ENCODE results near the gene ZNF333. TPM values are rescaled to one million over a fixed set of nuclear protein-coding genes. Genes with fewer than 3 reads are reported as not detected.

ZNF333 gene
- total and polyA plus RNA-seq, 4 experiments from 2014 or later, result 10.3 to 48.3 (median 29.2) TPM

- no peak for DNase-seq
- ChIA-PET POLR2A (ENCODE audit: partially characterized antibody) (interaction anchor here (1.4 kb wide), 1 partner anchor 11 kb away, joined by 4 read pairs; no protein-coding TSS in a partner anchor), CTCF (ENCODE audit: partially characterized antibody) (interaction anchor here (1.3 to 1.4 kb wide), 2 partner anchors 14 to 16 kb away, joined by 4 read pairs; partner anchors contain the start of gene ZNF333)
- Mint-ChIP-seq H3K36me3 (no peaks in the 10 kb centered on the region), H3K27me3 (peaks cover 12 to 15% of the 10 kb centered on the region in 2 donors), H3K4me3 (no peak within 1 kb of the TSS), H3K4me1 (peaks cover 0 to 24% (median 6%) of the 10 kb centered on the region in 4 donors), H3K27ac (peak within 1 kb of the TSS in 5 of 7 donors; percentile 29 to 86 (median 57)), H3K9me3 (peaks cover 0 to 12% (median 7%) of the 10 kb centered on the region in 8 donors)
- Histone ChIP-seq H3K9me3 (ENCODE audit: control insufficient read depth in 1 of 2, low read length in 2 of 2) (no peaks in the 10 kb centered on the region), H3K27me3 (ENCODE audit: insufficient read depth, low read length) (no peaks in the 10 kb centered on the region), H3K27ac (ENCODE audit: low read depth, low read length) (no peak within 1 kb of the TSS), H3K4me3 (ENCODE audit: low read length in 2 of 2) (no peak within 1 kb of the TSS), H3K4me1 (ENCODE audit: insufficient read depth, low read length) (peaks cover 24% of the 10 kb centered on the region), H3K36me3 (ENCODE audit: insufficient read depth, low read length) (no peaks in the 10 kb centered on the region)
- intact Hi-C loops (cut with micrococcal nuclease), result no loop called here
Measured at GRCh38 chr19:14674764-14675163, 15.1 kb upstream of the ZNF333 start, which contains the start of gene ADGRE3. TSS of gene ADGRE3 (minus strand) at chr19:14674844. CDS start at chr19:14674770, 74 bp downstream.

- ChIA-PET POLR2A (ENCODE audit: partially characterized antibody) (no interaction called here), CTCF (ENCODE audit: partially characterized antibody) (interaction anchor here (1.6 to 1.9 kb wide), 2 partner anchors 10 to 102 kb away, joined by 4 to 10 read pairs; no protein-coding TSS in a partner anchor)
- H3K36me3 Mint-ChIP-seq, result no peaks in the 10 kb centered on the region
- peaks cover 23% of the 10 kb centered on the region for H3K4me1 ChIP-seq (ENCODE audit: insufficient read depth, low read length)
- peaks cover 8 to 12% of the 10 kb centered on the region in 2 donors for H3K27me3 Mint-ChIP-seq
- no peaks in the 10 kb centered on the region for H3K36me3 ChIP-seq (ENCODE audit: insufficient read depth, low read length)
- no peak for DNase-seq
- no peaks in the 10 kb centered on the region for H3K9me3 ChIP-seq (ENCODE audit: control insufficient read depth in 1 of 2, low read length in 2 of 2)
- no peak overlapping the region for H3K4me3 Mint-ChIP-seq
- H3K4me1 Mint-ChIP-seq, result peaks cover 0 to 23% (median 6%) of the 10 kb centered on the region in 4 donors
- peaks cover 0 to 2% (median 0%) of the 10 kb centered on the region in 8 donors for H3K9me3 Mint-ChIP-seq
- H3K27ac Mint-ChIP-seq, result no peak overlapping the region
- no peak overlapping the region for H3K27ac ChIP-seq (ENCODE audit: low read depth, low read length)
- no peaks in the 10 kb centered on the region for H3K27me3 ChIP-seq (ENCODE audit: insufficient read depth, low read length)
- no peak overlapping the region for H3K4me3 ChIP-seq (ENCODE audit: low read length in 2 of 2)
- intact Hi-C loops (cut with micrococcal nuclease), result no loop called here
Measured at GRCh38 chr19:14676762-14677161, 13.1 kb upstream of the ZNF333 start.

- Histone ChIP-seq H3K27me3 (ENCODE audit: insufficient read depth, low read length) (no peaks in the 10 kb centered on the region), H3K9me3 (ENCODE audit: control insufficient read depth in 1 of 2, low read length in 2 of 2) (no peaks in the 10 kb centered on the region), H3K27ac (ENCODE audit: low read depth, low read length) (no peak overlapping the region), H3K4me3 (ENCODE audit: low read length in 2 of 2) (no peak overlapping the region), H3K36me3 (ENCODE audit: insufficient read depth, low read length) (no peaks in the 10 kb centered on the region), H3K4me1 (ENCODE audit: insufficient read depth, low read length) (peaks cover 18% of the 10 kb centered on the region)
- Mint-ChIP-seq H3K4me3 (no peak overlapping the region), H3K9me3 (peaks cover 0 to 2% (median 0%) of the 10 kb centered on the region in 8 donors), H3K36me3 (no peaks in the 10 kb centered on the region), H3K27me3 (peaks cover 10 to 12% of the 10 kb centered on the region in 2 donors), H3K27ac (no peak overlapping the region), H3K4me1 (peaks cover 0 to 16% (median 5%) of the 10 kb centered on the region in 4 donors)
- intact Hi-C loops (cut with micrococcal nuclease), result no loop called here
- ChIA-PET POLR2A (ENCODE audit: partially characterized antibody) (no interaction called here), CTCF (ENCODE audit: partially characterized antibody) (interaction anchor here (1.6 to 1.9 kb wide), 2 partner anchors 9 to 103 kb away, joined by 4 to 10 read pairs; no protein-coding TSS in a partner anchor)
- DNase-seq, result peak in 1 of 5 donors; percentile 17
Measured at GRCh38 chr19:14677464-14677863, 12.4 kb upstream of the ZNF333 start.

GRCh38 chr19:14678199-14678598 is 11.6 kb upstream of the ZNF333 start:
- Mint-ChIP-seq H3K36me3 (no peaks in the 10 kb centered on the region), H3K4me1 (peaks cover 1 to 12% (median 4%) of the 10 kb centered on the region in 4 donors), H3K9me3 (peaks cover 0 to under 1% (median 0%) of the 10 kb centered on the region in 8 donors), H3K27me3 (peaks cover 8 to 10% of the 10 kb centered on the region in 2 donors), H3K27ac (no peak overlapping the region), H3K4me3 (no peak overlapping the region)
- H3K36me3 ChIP-seq (ENCODE audit: insufficient read depth, low read length), result no peaks in the 10 kb centered on the region
- H3K4me1 ChIP-seq (ENCODE audit: insufficient read depth, low read length), result peaks cover 14% of the 10 kb centered on the region
- ChIA-PET CTCF (ENCODE audit: partially characterized antibody) (no interaction called here), POLR2A (ENCODE audit: partially characterized antibody) (no interaction called here)
- H3K9me3 ChIP-seq (ENCODE audit: control insufficient read depth in 1 of 2, low read length in 2 of 2), result no peaks in the 10 kb centered on the region
- H3K4me3 ChIP-seq (ENCODE audit: low read length in 2 of 2), result no peak overlapping the region
- intact Hi-C loops (cut with micrococcal nuclease), result no loop called here
- no peaks in the 10 kb centered on the region for H3K27me3 ChIP-seq (ENCODE audit: insufficient read depth, low read length)
- H3K27ac ChIP-seq (ENCODE audit: low read depth, low read length), result no peak overlapping the region
- DNase-seq, result no peak

DNA sequence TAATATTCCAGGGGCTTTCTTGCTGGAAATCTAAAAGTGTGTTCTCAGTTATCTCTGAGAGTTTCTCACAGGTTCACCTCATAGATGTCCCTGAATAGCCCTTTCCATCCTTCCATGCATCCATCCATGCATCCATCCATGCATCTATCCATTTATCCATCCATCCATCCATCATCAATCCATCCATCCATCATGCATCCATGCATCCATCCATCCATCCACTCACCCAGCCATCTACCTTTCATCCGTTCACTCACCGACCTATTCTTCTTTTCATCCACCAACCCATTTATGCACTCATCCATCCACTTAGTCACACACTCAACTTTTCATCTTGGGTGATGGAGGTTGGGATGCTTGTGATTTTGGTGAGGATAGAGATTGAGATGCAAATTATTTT is 7.8 kb upstream of the ZNF333 start:
- Mint-ChIP-seq H3K36me3 (no peaks in the 10 kb centered on the region), H3K27ac (peak overlapping the region in 4 of 7 donors; percentile 1 to 69 (median 45)), H3K27me3 (peaks cover 0 to 5% of the 10 kb centered on the region in 2 donors), H3K4me3 (no peak overlapping the region), H3K4me1 (peaks cover 1 to 10% (median 6%) of the 10 kb centered on the region in 4 donors), H3K9me3 (no peaks in the 10 kb centered on the region)
- POLR2A ChIA-PET (ENCODE audit: partially characterized antibody), result no interaction called here
- Histone ChIP-seq H3K36me3 (ENCODE audit: insufficient read depth, low read length) (no peaks in the 10 kb centered on the region), H3K27me3 (ENCODE audit: insufficient read depth, low read length) (no peaks in the 10 kb centered on the region), H3K27ac (ENCODE audit: low read depth, low read length) (no peak overlapping the region), H3K4me1 (ENCODE audit: insufficient read depth, low read length) (peaks cover 7% of the 10 kb centered on the region), H3K4me3 (ENCODE audit: low read length in 2 of 2) (no peak overlapping the region), H3K9me3 (ENCODE audit: control insufficient read depth in 1 of 2, low read length in 2 of 2) (no peaks in the 10 kb centered on the region)
- DNase-seq, result no peak
- CTCF ChIA-PET (ENCODE audit: partially characterized antibody), result interaction anchor here (1.1 to 10.2 kb wide), 2 partner anchors 109 kb away, joined by 3 to 232 read pairs; partner anchors contain the start of gene NDUFB7
- intact Hi-C loops (cut with micrococcal nuclease), result no loop called here

DNA sequence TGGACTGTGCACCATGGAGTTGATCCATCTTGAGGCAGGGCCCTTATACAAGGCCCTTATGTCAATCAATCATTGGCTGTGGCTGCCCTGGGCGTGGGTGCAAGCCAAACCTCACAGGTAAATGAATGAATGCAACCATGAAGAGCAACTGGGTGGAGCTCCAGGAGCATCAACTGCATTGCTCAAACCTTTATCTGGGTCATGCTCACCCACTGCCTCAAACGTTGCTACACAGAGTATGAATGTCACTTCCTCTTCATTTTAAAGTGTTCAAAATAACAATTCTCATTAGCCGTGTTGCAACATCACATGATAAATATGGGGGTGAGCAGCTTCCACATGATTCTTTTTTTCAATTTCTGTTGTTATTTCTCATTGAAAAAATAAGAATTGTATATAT is 6.4 kb upstream of the ZNF333 start:
- Histone ChIP-seq H3K4me1 (ENCODE audit: insufficient read depth, low read length) (peaks cover 7% of the 10 kb centered on the region), H3K4me3 (ENCODE audit: low read length in 2 of 2) (no peak overlapping the region), H3K9me3 (ENCODE audit: control insufficient read depth in 1 of 2, low read length in 2 of 2) (no peaks in the 10 kb centered on the region), H3K36me3 (ENCODE audit: insufficient read depth, low read length) (no peaks in the 10 kb centered on the region), H3K27ac (ENCODE audit: low read depth, low read length) (no peak overlapping the region), H3K27me3 (ENCODE audit: insufficient read depth, low read length) (no peaks in the 10 kb centered on the region)
- Mint-ChIP-seq H3K36me3 (no peaks in the 10 kb centered on the region), H3K4me1 (peaks cover 1 to 10% (median 6%) of the 10 kb centered on the region in 4 donors), H3K27ac (peak overlapping the region in 5 of 7 donors; percentile 25 to 90 (median 61)), H3K9me3 (no peaks in the 10 kb centered on the region), H3K4me3 (peak overlapping the region in 1 of 8 donors; percentile 14), H3K27me3 (peaks cover 0 to 5% of the 10 kb centered on the region in 2 donors)
- intact Hi-C loops (cut with micrococcal nuclease), result no loop called here
- peak; percentile 29 to 54 (median 47) for DNase-seq
- CTCF ChIA-PET (ENCODE audit: partially characterized antibody), result interaction anchor here (10.2 kb wide), 1 partner anchor 111 kb away, joined by 232 read pairs; the partner anchor contains the start of gene NDUFB7
- POLR2A ChIA-PET (ENCODE audit: partially characterized antibody), result interaction anchor here (0.8 kb wide), 2 partner anchors 11 to 112 kb away, joined by 3 to 5 read pairs; partner anchors contain the start of gene NDUFB7

DNA sequence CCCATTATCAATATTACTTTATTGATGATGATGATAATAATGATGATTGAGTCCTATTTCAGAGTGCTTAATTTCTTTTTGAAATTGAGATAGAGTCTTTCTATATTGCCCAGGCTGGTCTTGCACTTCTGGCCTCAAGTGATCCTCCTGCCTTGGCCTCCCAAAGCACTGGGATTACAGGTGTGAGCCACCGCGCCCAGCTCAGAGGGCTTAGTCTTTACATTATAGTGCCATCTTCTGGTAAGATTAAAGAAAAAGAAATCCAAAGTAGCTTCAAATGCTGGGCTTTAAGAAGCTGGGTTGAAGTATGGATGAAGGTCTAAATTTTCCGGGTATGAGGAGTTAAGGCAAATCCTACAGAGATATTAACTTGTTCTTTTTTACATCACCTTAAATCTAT is 3.4 kb upstream of the ZNF333 start:
- intact Hi-C loops (cut with micrococcal nuclease), result loop anchor here (1.0 to 5.0 kb wide), 2 partner anchors 112 to 169 kb away; partner anchors contain the start of gene DNAJB1
- H3K4me1 ChIP-seq (ENCODE audit: insufficient read depth, low read length), result peaks cover 20% of the 10 kb centered on the region
- ChIA-PET POLR2A (ENCODE audit: partially characterized antibody) (interaction anchor here (1.4 to 3.2 kb wide), 3 partner anchors 14 to 180 kb away, joined by 4 to 43 read pairs (median 4); partner anchors contain the start of gene NDUFB7), CTCF (ENCODE audit: partially characterized antibody) (interaction anchor here (1.2 to 10.2 kb wide), 11 partner anchors 10 to 205 kb away, joined by 3 to 232 read pairs (median 5); partner anchors contain the start of gene NDUFB7)
- Mint-ChIP-seq H3K9me3 (no peaks in the 10 kb centered on the region), H3K36me3 (peaks cover 0 to 5% of the 10 kb centered on the region in 2 donors), H3K27ac (peak overlapping the region in 4 of 7 donors; percentile 8 to 71 (median 47)), H3K27me3 (peaks cover 0 to 3% of the 10 kb centered on the region in 2 donors), H3K4me1 (peaks cover 6 to 32% (median 17%) of the 10 kb centered on the region in 4 donors), H3K4me3 (no peak overlapping the region)
- H3K27ac ChIP-seq (ENCODE audit: low read depth, low read length), result no peak overlapping the region
- peak in 4 of 5 donors; percentile 25 to 37 (median 31) for DNase-seq
- H3K4me3 ChIP-seq (ENCODE audit: low read length in 2 of 2), result no peak overlapping the region
- no peaks in the 10 kb centered on the region for H3K9me3 ChIP-seq (ENCODE audit: control insufficient read depth in 1 of 2, low read length in 2 of 2)
- no peaks in the 10 kb centered on the region for H3K27me3 ChIP-seq (ENCODE audit: insufficient read depth, low read length)
- H3K36me3 ChIP-seq (ENCODE audit: insufficient read depth, low read length), result no peaks in the 10 kb centered on the region

Data from CD4-positive, alpha-beta memory T cell (primary cell).